ENCODE measurements around the gene KLHL8.

DNA sequence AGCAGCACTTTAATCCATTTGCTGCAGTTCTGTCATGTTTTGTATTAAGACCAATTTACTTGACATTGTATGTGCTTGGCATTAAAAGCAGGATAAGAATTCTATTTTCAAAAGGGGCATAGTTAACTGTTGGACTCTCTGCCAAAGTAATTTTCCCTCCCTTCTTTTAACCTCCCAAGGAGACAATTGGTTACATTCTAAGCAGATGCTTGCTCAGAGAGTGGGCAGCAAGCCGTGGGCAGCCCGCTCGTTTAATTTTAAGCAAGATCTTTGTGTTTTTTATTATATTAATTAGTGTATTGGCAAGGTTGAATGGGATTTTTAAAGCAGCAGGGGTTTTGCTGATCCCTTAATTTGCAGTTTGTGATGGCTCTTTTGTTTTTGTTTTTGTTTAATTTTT is 37.1 kb upstream of the KLHL8 start:
- no peak for TF ChIP-seq POLR2AphosphoS5 (IDR thresholded peaks at IDR 0.05; ENCODE audit: insufficient read depth in 1 of 2, low read depth in 1 of 2)
- TF ChIP-seq POLR2A (IDR thresholded peaks at IDR 0.05), result no peak
